OCI-LY3 (cell line): ENCODE measurements around the gene CLEC4D.

ENCODE experiments used
- H2AFZ ChIP-seq: fragments of 200-600, 300-600 bp; shearing (Covaris generic); 2 replicates; pipeline ENCODE4 v1.6.0; 2014; ENCODE audit warnings: antibody characterized with exemption, low read depth, low read length
- H3K27ac ChIP-seq: fragments of 200-600, 300-600 bp; sonication (generic); 2 replicates; pipeline ENCODE4 v1.5.1; 2014; ENCODE audit warnings: mild to moderate bottlenecking, low read length, moderate library complexity, mixed read lengths
- H3K27me3 ChIP-seq: fragments of 200-600, 300-600 bp; sonication (generic); 2 replicates; pipeline ENCODE4 v1.6.1; 2014; ENCODE audit warnings: low read depth, low read length, mixed read lengths
- H3K36me3 ChIP-seq: fragments of 200-600, 300-600 bp; sonication (generic); replicated peaks from 2 replicates; pipeline ENCODE3; 2014; ENCODE audit warnings: low read depth, low read length, mixed read lengths
- H3K4me1 ChIP-seq: fragments of 300-600, 200-600 bp; sonication (generic); 2 replicates; pipeline ENCODE4 v1.6.1; 2014; ENCODE audit warnings: low read length, mixed read lengths
- H3K4me2 ChIP-seq: fragments of 200-600, 300-600 bp; sonication (generic); 2 replicates; pipeline ENCODE4 v1.6.1; 2014; ENCODE audit warnings: low read length, mixed read lengths
- H3K4me3 ChIP-seq: fragments of 300-600, 200-600 bp; sonication (generic); 2 replicates; pipeline ENCODE4 v1.5.1; 2014; ENCODE audit warnings: antibody characterized with exemption, mild to moderate bottlenecking, low read length, moderate library complexity
- H3K79me2 ChIP-seq: fragments of 300-600, 200-600 bp; shearing (Covaris generic); 2 replicates; pipeline ENCODE4 v1.6.1; 2014; ENCODE audit warnings: mild to moderate bottlenecking, low read length, mixed read lengths
- H3K9ac ChIP-seq: fragments of 300-600, 200-600 bp; shearing (Covaris generic); 2 replicates; pipeline ENCODE4 v1.6.0; 2014; ENCODE audit warnings: mild to moderate bottlenecking, low read length, moderate library complexity
- H3K9me3 ChIP-seq: fragments of 200-600, 300-600 bp; shearing (Covaris generic); 2 replicates; pipeline ENCODE4 v1.6.1; 2014; ENCODE audit warnings: low read length, mixed read lengths; ENCODE audit not compliant: insufficient read depth
- H4K20me1 ChIP-seq: fragments of 200-600, 300-600 bp; sonication (generic); 2 replicates; pipeline ENCODE4 v1.6.1; 2016; ENCODE audit warnings: low read length, mixed read lengths; ENCODE audit not compliant: insufficient read depth
- CTCF ChIP-seq: fragments of 200-600, 300-600 bp; sonication (generic); IDR thresholded peaks from 2 replicates; pipeline ENCODE4 v1.5.1; 2014; ENCODE audit warnings: antibody characterized with exemption, low read length, low read depth
- EZH2phosphoT487 ChIP-seq: fragments of 200-600 bp; shearing (Covaris generic); IDR thresholded peaks from 2 replicates; pipeline ENCODE4 v1.6.1; 2018; ENCODE audit warnings: antibody characterized with exemption, mixed run types, low read depth

The CLEC4D gene

GRCh38 chr12:8547645-8548044 is 34.3 kb downstream of the CLEC4D start:
- no peaks in the 10 kb centered on the region for H3K9me3 ChIP-seq
- no peak overlapping the region for H3K9ac ChIP-seq
- no peak overlapping the region for H3K27ac ChIP-seq
- H3K27me3 ChIP-seq: no peaks in the 10 kb centered on the region
- no peak for TF ChIP-seq EZH2phosphoT487
- TF ChIP-seq CTCF: no peak
- H2AFZ ChIP-seq: no peak overlapping the region
- H3K36me3 ChIP-seq: no peaks in the 10 kb centered on the region
- no peaks in the 10 kb centered on the region for H4K20me1 ChIP-seq
- H3K4me1 ChIP-seq: peaks cover 17% of the 10 kb centered on the region
- no peak overlapping the region for H3K4me3 ChIP-seq
- H3K79me2 ChIP-seq: no peaks in the 10 kb centered on the region
- no peak overlapping the region for H3K4me2 ChIP-seq

GRCh38 chr12:8548192-8548591 is 34.9 kb downstream of the CLEC4D start:
- H3K27me3 ChIP-seq: no peaks in the 10 kb centered on the region
- TF ChIP-seq EZH2phosphoT487 (no peak), CTCF (no peak)
- no peaks in the 10 kb centered on the region for H4K20me1 ChIP-seq
- H3K9me3 ChIP-seq: no peaks in the 10 kb centered on the region
- H3K79me2 ChIP-seq: no peaks in the 10 kb centered on the region
- H3K4me3 ChIP-seq: no peak overlapping the region
- H3K27ac ChIP-seq: no peak overlapping the region
- peaks cover 17% of the 10 kb centered on the region for H3K4me1 ChIP-seq
- no peak overlapping the region for H2AFZ ChIP-seq
- no peak overlapping the region for H3K9ac ChIP-seq
- H3K4me2 ChIP-seq: no peak overlapping the region
- H3K36me3 ChIP-seq: no peaks in the 10 kb centered on the region

- H3K4me2 ChIP-seq: no peak overlapping the region
- H3K36me3 ChIP-seq: no peaks in the 10 kb centered on the region
- no peak overlapping the region for H3K4me3 ChIP-seq
- no peak overlapping the region for H3K9ac ChIP-seq
- no peaks in the 10 kb centered on the region for H3K27me3 ChIP-seq
- H3K79me2 ChIP-seq: no peaks in the 10 kb centered on the region
- no peak overlapping the region for H3K27ac ChIP-seq
- H3K9me3 ChIP-seq: no peaks in the 10 kb centered on the region
- TF ChIP-seq EZH2phosphoT487: no peak
- no peak for TF ChIP-seq CTCF
- no peak overlapping the region for H2AFZ ChIP-seq
- no peaks in the 10 kb centered on the region for H4K20me1 ChIP-seq
- peaks cover 13% of the 10 kb centered on the region for H3K4me1 ChIP-seq
Observed at GRCh38 chr12:8549381-8549780, 36.1 kb downstream of the CLEC4D start.

- Histone ChIP-seq H3K4me3 (no peak overlapping the region), H3K79me2 (no peaks in the 10 kb centered on the region), H3K4me1 (no peaks in the 10 kb centered on the region; the same call in 1 of the 2 replicates), H2AFZ (peak overlapping the region; percentile 44; the same call in 1 of the 2 replicates), H3K36me3 (no peaks in the 10 kb centered on the region), H3K9me3 (no peaks in the 10 kb centered on the region), H3K4me2 (no peak overlapping the region), H4K20me1 (no peaks in the 10 kb centered on the region), H3K27me3 (no peaks in the 10 kb centered on the region), H3K9ac (no peak overlapping the region), H3K27ac (no peak overlapping the region)
- TF ChIP-seq EZH2phosphoT487: no peak
- peak; percentile 23; the same call in 1 of the 2 replicates for TF ChIP-seq CTCF
Observed at GRCh38 chr12:8553088-8553627, 39.9 kb downstream of the CLEC4D start.
